GM19452 (cell line): ENCODE measurements around the gene TTR.

ENCODE experiments used
- ATAC-seq: cut with Tn5 transposase; IDR thresholded peaks from one replicate; pipeline ENCODE4 v1.9.1; 2021; ENCODE audit not compliant: unreplicated experiment

TTR gene

GRCh38 chr18:31578126-31578525, 13.6 kb upstream of the TTR start:
- no peak for ATAC-seq

DNA sequence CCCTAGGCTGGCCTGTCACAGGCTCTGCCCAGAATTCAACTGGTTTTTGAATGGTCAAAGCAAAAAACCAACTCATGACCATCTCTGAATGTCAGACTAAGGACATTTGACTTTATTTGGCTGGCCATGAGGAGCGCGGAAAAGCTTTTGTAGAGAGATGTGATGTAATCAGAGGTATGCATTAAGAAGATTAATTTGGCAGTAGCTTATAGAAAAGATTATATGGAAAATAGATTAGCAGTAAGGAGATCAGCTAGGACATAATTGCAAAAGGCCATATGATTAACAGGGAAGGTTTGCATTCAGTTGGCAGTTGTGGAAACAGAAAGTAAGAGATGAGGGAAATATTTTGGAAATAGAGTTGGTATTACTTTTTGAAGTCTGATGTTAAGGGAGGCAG, 12.3 kb upstream of the TTR start:
- ATAC-seq = no peak

DNA sequence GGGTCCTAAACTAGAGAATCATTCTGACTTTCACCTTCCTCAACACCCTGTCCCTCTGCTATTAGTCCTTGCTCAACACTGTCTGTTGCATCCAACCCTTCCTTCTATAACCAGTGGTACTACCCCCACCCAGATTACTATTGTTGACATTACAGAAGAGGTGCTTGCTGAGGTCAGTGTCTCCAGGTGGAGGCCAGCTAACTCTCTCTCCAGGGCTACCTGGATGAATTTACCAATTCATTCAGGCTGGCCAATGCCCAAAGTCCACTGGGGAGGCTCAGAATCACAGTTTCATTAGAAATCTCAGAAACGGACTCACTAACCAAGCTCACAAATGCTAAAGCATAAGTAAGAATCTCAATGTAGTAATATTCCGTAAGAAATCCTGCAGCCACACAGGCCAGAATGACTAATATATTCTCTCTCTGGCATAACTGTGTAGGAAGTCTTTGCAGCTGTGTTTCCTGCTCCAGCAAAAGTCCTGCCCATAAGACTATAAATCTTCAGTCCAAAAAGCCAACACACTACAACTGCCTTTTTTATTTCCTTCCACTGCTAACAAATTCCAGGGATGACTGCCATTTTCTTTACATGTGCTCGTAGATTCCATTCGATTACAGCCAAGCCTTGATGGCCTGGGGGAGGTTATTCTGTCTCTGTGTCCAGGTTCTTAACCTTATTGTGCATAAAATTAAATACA, 10.0 kb upstream of the TTR start:
- no peak for ATAC-seq

DNA sequence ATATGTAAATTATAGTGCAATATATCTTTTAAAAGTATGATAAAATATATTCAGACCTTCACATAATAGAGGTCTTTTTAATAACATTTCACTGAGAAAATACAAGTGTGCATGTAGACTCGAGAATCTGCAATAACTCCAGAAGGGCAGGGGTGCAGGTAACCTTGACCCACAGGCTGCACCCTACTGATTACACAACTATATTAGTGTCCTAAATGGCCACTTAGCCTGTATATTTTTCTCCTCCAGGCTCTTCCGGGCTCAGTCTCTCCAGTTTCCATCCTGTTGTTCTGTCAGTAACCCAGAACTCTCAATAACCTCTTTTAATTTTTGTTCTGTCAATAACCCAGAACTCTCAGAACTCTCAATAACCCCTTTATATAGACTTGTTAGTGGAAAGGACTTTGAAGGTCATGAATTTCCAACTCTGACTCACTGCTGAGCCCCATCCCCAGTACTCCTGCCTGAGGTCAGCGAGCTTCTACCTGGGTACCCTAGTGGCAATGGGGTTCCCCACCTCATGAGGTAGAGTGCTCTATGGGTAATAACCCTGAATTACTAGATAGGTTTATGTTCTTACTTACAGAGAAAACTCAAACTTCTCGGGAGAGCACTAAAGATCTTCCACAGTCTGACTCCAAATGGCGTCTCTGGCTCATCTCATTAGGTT, 8.4 kb upstream of the TTR start:
- no peak for ATAC-seq

- ATAC-seq = no peak
These were observed 5.7 kb upstream of the TTR start for GRCh38 chr18:31585991-31586390.

DNA sequence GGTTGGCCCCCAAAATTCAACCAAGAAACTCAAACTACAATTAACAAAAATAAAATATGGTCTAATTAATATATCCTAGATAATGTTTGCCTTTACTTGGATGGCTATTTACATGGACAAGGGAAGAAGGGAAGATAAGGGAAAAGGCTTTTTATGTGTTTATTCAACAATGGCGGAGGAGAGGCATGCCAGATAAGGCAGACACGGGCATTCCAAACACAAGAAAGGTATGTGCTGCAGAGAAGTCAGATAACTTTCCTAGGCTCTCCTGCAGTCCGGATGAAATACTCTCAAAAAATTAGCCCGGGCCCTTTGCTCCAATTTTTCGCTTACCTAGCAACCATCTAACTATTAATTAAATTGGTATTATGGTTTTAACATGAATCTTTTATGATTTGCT, 5.1 kb upstream of the TTR start:
- ATAC-seq = no peak

DNA sequence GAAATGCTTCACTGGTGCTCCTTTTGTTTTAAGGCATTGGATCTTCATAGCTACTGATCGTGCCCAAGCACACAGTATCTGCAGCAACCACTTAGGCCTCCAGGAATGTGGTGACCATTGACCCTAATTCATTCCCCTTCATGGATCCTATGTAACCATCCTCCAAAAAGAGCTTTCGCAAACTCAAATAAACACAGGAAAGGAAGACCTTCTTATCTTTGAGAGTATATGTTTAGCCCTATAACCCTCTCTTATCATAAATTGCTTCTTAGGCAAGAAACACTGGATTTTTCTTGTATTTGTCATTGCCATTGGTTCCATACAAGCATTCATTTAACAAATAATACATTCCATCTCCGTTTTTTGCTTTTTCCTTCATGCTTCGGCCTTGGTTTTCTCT, 4.1 kb upstream of the TTR start:
- ATAC-seq = no peak

GRCh38 chr18:31590570-31590969, 1.1 kb upstream of the TTR start:
- ATAC-seq = no peak

DNA sequence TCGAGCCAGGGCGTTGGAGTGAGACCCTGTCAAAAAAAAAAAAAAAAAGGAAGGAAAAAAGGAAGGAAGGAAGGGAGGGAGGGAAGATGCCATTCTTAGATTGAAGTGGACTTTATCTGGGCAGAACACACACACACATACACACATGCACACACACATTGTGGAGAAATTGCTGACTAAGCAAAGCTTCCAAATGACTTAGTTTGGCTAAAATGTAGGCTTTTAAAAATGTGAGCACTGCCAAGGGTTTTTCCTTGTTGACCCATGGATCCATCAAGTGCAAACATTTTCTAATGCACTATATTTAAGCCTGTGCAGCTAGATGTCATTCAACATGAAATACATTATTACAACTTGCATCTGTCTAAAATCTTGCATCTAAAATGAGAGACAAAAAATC, 564 bp upstream of the TTR start:
- no peak for ATAC-seq

DNA sequence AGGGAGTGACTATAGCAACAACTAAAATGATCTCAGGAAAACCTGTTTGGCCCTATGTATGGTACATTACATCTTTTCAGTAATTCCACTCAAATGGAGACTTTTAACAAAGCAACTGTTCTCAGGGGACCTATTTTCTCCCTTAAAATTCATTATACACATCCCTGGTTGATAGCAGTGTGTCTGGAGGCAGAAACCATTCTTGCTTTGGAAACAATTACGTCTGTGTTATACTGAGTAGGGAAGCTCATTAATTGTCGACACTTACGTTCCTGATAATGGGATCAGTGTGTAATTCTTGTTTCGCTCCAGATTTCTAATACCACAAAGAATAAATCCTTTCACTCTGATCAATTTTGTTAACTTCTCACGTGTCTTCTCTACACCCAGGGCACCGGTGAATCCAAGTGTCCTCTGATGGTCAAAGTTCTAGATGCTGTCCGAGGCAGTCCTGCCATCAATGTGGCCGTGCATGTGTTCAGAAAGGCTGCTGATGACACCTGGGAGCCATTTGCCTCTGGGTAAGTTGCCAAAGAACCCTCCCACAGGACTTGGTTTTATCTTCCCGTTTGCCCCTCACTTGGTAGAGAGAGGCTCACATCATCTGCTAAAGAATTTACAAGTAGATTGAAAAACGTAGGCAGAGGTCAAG, 955 bp downstream of the TTR start:
- no peak for ATAC-seq

- ATAC-seq = no peak
These were observed 3.6 kb downstream of the TTR start for GRCh38 chr18:31595121-31595771.

DNA sequence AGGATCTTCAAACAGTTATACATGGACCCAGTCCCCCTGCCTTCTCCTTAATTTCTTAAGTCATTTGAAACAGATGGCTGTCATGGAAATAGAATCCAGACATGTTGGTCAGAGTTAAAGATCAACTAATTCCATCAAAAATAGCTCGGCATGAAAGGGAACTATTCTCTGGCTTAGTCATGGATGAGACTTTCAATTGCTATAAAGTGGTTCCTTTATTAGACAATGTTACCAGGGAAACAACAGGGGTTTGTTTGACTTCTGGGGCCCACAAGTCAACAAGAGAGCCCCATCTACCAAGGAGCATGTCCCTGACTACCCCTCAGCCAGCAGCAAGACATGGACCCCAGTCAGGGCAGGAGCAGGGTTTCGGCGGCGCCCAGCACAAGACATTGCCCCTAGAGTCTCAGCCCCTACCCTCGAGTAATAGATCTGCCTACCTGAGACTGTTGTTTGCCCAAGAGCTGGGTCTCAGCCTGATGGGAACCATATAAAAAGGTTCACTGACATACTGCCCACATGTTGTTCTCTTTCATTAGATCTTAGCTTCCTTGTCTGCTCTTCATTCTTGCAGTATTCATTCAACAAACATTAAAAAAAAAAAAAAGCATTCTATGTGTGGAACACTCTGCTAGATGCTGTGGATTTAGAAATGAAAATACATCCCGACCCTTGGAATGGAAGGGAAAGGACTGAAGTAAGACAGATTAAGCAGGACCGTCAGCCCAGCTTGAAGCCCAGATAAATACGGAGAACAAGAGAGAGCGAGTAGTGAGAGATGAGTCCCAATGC, 4.6 kb downstream of the TTR start:
- ATAC-seq = no peak

DNA sequence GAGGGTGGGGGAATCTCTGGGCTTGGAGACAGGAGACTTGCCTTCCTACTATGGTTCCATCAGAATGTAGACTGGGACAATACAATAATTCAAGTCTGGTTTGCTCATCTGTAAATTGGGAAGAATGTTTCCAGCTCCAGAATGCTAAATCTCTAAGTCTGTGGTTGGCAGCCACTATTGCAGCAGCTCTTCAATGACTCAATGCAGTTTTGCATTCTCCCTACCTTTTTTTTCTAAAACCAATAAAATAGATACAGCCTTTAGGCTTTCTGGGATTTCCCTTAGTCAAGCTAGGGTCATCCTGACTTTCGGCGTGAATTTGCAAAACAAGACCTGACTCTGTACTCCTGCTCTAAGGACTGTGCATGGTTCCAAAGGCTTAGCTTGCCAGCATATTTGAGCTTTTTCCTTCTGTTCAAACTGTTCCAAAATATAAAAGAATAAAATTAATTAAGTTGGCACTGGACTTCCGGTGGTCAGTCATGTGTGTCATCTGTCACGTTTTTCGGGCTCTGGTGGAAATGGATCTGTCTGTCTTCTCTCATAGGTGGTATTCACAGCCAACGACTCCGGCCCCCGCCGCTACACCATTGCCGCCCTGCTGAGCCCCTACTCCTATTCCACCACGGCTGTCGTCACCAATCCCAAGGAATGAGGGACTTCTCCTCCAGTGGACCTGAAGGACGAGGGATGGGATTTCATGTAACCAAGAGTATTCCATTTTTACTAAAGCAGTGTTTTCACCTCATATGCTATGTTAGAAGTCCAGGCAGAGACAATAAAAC, 6.5 kb downstream of the TTR start:
- ATAC-seq = no peak

DNA sequence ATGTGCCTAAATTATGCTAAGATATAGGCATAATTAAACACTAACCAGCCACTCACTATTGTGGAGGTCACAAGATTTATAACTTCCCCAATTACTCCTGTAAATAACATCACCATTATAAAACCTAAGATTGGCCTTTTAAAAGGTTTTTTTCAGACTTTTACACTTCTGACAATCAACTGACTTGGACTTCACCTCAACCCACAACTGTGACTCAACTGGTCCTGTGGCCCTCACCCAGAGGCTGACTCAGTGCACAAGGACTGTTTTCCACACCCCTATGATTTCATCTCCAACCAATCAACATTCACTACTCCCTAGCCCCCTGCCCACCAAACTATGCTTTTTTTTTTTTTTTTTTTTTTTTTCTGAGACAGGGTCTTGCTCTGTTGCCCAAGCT, 11.6 kb downstream of the TTR start:
- ATAC-seq = no peak

DNA sequence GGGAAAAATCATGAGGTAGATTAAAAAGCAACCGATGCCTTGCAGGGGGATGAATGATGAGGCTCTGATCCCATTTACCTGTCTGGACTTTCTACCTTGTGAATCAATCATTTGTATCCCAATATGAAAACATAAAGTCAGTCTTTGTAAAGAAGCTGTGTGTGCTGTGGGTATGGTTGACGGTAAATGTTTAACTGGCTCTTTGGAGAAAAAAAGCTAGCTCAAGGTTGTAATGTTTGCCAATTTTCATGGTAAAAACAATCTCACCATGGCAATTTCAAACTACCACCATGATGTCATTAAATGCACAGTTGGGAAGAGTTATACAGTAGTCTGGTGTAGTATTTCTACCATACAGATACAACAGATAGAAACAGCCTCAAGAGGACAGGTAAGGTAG, 14.6 kb downstream of the TTR start:
- no peak for ATAC-seq

- ATAC-seq = no peak
These were observed 15.7 kb downstream of the TTR start for GRCh38 chr18:31607384-31607783.

GRCh38 chr18:31609886-31610285, 18.2 kb downstream of the TTR start:
- ATAC-seq = no peak

DNA sequence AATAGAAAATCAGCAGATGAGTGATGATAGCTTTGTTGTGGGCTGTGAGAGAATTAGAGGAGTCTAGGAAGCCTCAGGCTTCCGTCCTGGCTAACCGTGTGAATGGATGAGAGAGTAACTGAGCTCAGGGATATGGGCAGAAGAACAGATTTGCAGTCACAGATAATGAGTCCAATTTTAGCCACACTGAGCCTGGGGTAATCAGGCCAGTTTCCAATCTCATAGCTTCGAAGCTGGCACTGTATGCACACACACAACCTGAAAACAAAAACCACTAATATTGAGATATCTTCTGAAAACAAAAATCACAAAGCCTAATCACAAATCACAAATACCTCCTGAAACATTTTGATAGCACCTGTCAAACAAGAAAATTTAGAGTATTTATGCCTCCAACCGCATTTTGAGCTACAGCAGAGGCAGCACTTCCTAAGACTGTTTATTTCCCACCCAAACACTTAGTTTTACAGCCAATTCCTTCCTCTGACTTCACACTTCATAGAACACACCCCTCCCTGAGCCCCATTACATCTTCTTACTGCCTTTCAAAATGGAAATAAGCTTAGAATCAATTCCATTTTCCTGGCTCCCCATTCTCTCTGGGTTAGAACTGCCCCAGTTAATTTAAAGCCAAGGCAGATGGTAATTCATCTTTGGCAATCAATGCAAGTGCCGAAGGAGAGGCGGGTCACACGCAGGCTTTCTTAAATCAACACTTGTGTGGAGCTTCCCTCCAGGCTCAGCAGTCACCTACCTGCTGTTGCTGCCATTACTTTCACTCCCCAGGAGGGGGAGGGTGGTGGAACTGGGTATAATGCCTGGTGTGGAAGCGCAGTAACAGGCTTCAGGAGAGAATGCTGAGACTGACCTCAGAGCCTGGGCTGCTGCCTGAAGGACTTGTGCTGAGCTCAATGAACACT, 18.9 kb downstream of the TTR start:
- ATAC-seq = peak; percentile 58

DNA sequence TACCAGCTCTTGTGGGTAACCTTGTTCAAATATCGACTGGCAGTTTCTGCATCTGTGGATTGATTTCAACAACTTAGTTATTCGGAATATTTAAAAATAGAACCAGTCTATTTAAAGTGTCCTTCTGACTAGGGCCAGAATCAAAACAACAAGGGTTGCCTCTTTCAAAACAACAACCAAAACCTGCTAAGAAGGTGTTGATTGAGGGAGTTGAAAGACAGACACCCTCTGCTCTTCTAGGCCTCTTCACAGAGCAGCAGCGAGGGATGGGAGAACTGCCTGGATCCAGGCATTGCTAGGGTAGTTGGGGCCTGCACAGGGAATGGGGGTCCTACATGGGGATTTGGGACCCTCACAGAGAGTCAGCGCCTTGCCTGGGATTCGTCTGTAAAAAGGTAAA, 19.8 kb downstream of the TTR start:
- ATAC-seq = no peak
